ENCODE results near the gene SPRYD3. TPM values are rescaled to one million over a fixed set of nuclear protein-coding genes. Genes with fewer than 3 reads are reported as not detected.

Gene SPRYD3
- total and polyA plus RNA-seq, 10 donors: 10.8 to 44.5 (median 34.4) TPM

DNA sequence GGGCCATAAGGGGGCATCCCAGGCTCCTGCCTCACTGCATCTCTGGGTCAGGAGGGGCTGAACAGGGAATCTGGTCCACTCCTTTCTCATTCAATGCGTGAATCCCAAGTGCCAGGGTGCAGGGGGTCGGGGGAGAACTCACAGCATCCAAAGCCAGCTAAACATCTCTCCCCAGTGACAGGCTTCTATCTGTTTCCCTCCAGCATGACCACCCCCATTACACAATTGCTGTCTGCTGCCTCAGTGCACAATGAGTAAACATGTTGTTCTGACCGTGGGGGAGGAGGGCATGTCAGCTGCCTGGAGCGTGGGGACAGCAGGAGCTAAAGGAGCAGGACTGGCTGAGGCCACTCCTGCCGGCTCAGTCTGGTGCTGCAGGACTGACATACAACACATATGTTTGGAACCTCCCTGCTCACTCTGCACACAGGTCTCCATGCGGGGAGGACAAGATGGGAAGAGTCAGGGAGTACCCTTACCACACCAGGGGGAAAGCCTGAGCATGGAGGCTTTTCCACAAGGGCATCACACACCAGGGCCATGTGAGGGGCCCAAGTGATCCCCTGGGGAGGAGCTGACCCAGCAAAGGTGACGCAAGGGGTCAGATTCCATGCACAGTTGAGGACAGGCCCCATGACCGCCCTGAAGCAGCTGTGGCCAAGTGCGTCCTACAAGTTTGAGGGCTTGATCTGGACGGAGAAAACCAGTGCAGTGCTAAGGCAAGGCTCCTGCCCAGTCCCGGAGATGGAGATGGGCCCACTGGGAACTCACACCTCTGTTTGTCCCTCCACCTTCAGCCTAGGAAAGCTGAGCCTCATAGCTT lies 27.9 kb downstream of the SPRYD3 start:
- DNase-seq: no peak
- Histone ChIP-seq H3K4me3 (peak overlapping the region; percentile 44 to 78 (median 63)), H3K27me3 (replicated peaks in 1 of 7) (peaks cover 0 to under 1% (median 0%) of the 10 kb centered on the region in 7 donors), H3K9me3 (no peaks in the 10 kb centered on the region), H3K36me3 (peaks cover 0 to 34% (median 3%) of the 10 kb centered on the region in 6 donors), H3K27ac (peak overlapping the region; percentile 77 to 94 (median 89)), H3K4me1 (peaks cover 23 to 92% (median 61%) of the 10 kb centered on the region in 6 donors)
- intact Hi-C loops (cut with DNase I; ENCODE audit: low total_unique reads): no loop called here
- TF ChIP-seq POLR2AphosphoS5 (IDR thresholded peaks at IDR 0.05) (peak; percentile 54 to 75 (median 66)), POLR2A (IDR thresholded peaks at IDR 0.05) (no peak)
- TF ChIP-seq, protein P1, sequence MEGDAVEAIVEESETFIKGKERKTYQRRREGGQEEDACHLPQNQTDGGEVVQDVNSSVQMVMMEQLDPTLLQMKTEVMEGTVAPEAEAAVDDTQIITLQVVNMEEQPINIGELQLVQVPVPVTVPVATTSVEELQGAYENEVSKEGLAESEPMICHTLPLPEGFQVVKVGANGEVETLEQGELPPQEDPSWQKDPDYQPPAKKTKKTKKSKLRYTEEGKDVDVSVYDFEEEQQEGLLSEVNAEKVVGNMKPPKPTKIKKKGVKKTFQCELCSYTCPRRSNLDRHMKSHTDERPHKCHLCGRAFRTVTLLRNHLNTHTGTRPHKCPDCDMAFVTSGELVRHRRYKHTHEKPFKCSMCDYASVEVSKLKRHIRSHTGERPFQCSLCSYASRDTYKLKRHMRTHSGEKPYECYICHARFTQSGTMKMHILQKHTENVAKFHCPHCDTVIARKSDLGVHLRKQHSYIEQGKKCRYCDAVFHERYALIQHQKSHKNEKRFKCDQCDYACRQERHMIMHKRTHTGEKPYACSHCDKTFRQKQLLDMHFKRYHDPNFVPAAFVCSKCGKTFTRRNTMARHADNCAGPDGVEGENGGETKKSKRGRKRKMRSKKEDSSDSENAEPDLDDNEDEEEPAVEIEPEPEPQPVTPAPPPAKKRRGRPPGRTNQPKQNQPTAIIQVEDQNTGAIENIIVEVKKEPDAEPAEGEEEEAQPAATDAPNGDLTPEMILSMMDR (IDR thresholded peaks at IDR 0.05 in 8 of 11, conservative IDR thresholded peaks at IDR 0.05 in 3 of 11): peak in 5 of 11 experiments; percentile 5 to 33 (median 24)
- 43 to 61% (median 54%) methylated on average over 8 to 11 of the region's 11 CpGs for WGBS, 5 donors

GRCh38 chr12:53050426-53051057 lies 28.6 kb downstream of the SPRYD3 start:
- H3K4me3 ChIP-seq: peak overlapping the region; percentile 44 to 78 (median 63)

DNA sequence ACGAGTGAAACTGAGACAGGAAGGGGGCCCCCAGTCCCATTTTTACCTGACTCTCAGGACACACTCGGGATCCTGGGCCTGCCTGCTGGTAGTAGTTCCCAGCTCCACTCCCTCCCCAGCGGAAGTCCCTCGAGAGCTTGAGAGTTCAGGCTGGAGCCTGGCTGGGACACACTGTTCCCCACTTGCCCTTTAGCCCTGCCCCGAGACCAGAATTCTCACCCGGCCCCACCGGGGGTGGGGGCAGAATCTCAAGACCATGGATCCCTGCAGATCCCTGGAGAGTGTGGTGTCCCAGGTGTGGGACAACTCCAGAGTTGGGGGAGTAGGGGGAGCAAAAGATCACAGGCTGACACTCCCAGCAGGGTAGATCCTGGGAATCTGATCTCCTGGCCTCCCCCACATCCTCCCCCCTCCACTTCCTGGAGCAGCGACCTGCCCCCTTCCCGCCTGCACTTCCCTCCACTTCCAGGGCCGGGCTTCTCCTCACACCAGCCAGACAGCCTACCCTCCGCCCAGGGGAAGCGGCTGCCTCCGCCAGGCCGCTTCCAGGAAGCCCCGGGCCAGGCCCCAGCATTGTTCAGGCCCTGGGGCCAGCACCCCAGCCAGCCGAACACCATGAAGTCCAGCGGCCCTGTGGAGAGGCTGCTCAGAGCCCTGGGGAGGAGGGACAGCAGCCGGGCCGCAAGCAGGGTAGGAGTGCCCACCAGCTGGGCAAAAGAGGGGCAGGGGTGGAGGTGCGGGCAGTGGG lies 29.4 kb downstream of the SPRYD3 start, which contains the start of gene TNS2:
TNS2 (plus strand) TSS at position 495 of the 748 bp plus-strand sequence; CDS start at position 616, 121 bp downstream.
- WGBS, 5 donors: 34 to 55% (median 49%) methylated on average over 16 to 20 of the region's 20 CpGs
- intact Hi-C loops (cut with DNase I; ENCODE audit: low total_unique reads): no loop called here
- peak in 1 of 3 donors; percentile 28 for TF ChIP-seq POLR2A (IDR thresholded peaks at IDR 0.05)
- TF ChIP-seq, protein P1 (IDR thresholded peaks at IDR 0.05 in 8 of 11, conservative IDR thresholded peaks at IDR 0.05 in 3 of 11): no peak
- TF ChIP-seq POLR2AphosphoS5 (IDR thresholded peaks at IDR 0.05): peak; percentile 74 to 89 (median 88)
- H3K9me3 ChIP-seq: no peaks in the 10 kb centered on the region
- H3K27ac ChIP-seq: peak within 1 kb of the TSS; percentile 77 to 94 (median 89)
- H3K36me3 ChIP-seq: peaks cover 0 to 19% (median 0%) of the 10 kb centered on the region in 6 donors
- peaks cover 0 to 9% (median 0%) of the 10 kb centered on the region in 7 donors for H3K27me3 ChIP-seq (replicated peaks in 1 of 7)
- H3K4me3 ChIP-seq: peak within 1 kb of the TSS; percentile 44 to 78 (median 63)
- H3K4me1 ChIP-seq: peaks cover 26 to 91% (median 61%) of the 10 kb centered on the region in 6 donors
- peak; percentile 88 for DNase-seq

More at GRCh38 chr12:53050426-53051057, 28.6 kb downstream of the SPRYD3 start:
- no peaks in the 10 kb centered on the region for H3K9me3 ChIP-seq
- H3K4me1 ChIP-seq: peaks cover 26 to 92% (median 65%) of the 10 kb centered on the region in 6 donors
- intact Hi-C loops (cut with DNase I; ENCODE audit: low total_unique reads): no loop called here
- peak overlapping the region; percentile 77 to 94 (median 89) for H3K27ac ChIP-seq
- 50 to 80% (median 71%) methylated on average over 1 to 2 of the region's 2 CpGs for WGBS, 5 donors
- H3K36me3 ChIP-seq: peaks cover 0 to 26% (median 1%) of the 10 kb centered on the region in 6 donors
- TF ChIP-seq, protein P1 (IDR thresholded peaks at IDR 0.05 in 8 of 11, conservative IDR thresholded peaks at IDR 0.05 in 3 of 11): no peak
- TF ChIP-seq POLR2AphosphoS5 (IDR thresholded peaks at IDR 0.05) (no peak), POLR2A (IDR thresholded peaks at IDR 0.05) (no peak)
- DNase-seq: no peak
- peaks cover 0 to 8% (median 0%) of the 10 kb centered on the region in 7 donors for H3K27me3 ChIP-seq (replicated peaks in 1 of 7)
